ENCODE measurements around the gene CCSER1. TPM values are rescaled to one million over a fixed set of nuclear protein-coding genes. Genes with fewer than 3 reads are reported as not detected.

CCSER1 gene
- total and polyA plus RNA-seq, 2 of the 8 experiments (the other 6 are each of a cell fraction or from before 2014, with no cell fraction given) = 0.26 to 0.84 TPM

DNA sequence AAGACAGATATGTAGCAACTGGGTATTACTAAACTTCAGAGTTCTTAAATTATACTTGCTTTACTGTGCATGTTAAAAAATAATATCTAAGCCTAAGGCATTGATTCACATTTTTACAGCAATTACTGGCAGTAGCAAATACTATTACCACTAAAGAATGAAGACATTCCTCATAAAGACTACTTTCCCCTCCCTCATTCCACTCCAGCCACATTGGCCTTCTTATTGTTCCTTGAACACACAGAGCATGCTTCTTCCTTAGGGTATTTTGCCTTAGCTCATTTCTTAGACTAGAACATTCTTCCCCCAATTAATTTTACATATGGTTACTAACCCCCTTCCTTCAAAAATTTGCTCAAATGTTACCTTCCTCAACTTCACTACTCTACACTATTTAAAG, 717.0 kb downstream of the CCSER1 start (continued):
- TF ChIP-seq, protein P1, sequence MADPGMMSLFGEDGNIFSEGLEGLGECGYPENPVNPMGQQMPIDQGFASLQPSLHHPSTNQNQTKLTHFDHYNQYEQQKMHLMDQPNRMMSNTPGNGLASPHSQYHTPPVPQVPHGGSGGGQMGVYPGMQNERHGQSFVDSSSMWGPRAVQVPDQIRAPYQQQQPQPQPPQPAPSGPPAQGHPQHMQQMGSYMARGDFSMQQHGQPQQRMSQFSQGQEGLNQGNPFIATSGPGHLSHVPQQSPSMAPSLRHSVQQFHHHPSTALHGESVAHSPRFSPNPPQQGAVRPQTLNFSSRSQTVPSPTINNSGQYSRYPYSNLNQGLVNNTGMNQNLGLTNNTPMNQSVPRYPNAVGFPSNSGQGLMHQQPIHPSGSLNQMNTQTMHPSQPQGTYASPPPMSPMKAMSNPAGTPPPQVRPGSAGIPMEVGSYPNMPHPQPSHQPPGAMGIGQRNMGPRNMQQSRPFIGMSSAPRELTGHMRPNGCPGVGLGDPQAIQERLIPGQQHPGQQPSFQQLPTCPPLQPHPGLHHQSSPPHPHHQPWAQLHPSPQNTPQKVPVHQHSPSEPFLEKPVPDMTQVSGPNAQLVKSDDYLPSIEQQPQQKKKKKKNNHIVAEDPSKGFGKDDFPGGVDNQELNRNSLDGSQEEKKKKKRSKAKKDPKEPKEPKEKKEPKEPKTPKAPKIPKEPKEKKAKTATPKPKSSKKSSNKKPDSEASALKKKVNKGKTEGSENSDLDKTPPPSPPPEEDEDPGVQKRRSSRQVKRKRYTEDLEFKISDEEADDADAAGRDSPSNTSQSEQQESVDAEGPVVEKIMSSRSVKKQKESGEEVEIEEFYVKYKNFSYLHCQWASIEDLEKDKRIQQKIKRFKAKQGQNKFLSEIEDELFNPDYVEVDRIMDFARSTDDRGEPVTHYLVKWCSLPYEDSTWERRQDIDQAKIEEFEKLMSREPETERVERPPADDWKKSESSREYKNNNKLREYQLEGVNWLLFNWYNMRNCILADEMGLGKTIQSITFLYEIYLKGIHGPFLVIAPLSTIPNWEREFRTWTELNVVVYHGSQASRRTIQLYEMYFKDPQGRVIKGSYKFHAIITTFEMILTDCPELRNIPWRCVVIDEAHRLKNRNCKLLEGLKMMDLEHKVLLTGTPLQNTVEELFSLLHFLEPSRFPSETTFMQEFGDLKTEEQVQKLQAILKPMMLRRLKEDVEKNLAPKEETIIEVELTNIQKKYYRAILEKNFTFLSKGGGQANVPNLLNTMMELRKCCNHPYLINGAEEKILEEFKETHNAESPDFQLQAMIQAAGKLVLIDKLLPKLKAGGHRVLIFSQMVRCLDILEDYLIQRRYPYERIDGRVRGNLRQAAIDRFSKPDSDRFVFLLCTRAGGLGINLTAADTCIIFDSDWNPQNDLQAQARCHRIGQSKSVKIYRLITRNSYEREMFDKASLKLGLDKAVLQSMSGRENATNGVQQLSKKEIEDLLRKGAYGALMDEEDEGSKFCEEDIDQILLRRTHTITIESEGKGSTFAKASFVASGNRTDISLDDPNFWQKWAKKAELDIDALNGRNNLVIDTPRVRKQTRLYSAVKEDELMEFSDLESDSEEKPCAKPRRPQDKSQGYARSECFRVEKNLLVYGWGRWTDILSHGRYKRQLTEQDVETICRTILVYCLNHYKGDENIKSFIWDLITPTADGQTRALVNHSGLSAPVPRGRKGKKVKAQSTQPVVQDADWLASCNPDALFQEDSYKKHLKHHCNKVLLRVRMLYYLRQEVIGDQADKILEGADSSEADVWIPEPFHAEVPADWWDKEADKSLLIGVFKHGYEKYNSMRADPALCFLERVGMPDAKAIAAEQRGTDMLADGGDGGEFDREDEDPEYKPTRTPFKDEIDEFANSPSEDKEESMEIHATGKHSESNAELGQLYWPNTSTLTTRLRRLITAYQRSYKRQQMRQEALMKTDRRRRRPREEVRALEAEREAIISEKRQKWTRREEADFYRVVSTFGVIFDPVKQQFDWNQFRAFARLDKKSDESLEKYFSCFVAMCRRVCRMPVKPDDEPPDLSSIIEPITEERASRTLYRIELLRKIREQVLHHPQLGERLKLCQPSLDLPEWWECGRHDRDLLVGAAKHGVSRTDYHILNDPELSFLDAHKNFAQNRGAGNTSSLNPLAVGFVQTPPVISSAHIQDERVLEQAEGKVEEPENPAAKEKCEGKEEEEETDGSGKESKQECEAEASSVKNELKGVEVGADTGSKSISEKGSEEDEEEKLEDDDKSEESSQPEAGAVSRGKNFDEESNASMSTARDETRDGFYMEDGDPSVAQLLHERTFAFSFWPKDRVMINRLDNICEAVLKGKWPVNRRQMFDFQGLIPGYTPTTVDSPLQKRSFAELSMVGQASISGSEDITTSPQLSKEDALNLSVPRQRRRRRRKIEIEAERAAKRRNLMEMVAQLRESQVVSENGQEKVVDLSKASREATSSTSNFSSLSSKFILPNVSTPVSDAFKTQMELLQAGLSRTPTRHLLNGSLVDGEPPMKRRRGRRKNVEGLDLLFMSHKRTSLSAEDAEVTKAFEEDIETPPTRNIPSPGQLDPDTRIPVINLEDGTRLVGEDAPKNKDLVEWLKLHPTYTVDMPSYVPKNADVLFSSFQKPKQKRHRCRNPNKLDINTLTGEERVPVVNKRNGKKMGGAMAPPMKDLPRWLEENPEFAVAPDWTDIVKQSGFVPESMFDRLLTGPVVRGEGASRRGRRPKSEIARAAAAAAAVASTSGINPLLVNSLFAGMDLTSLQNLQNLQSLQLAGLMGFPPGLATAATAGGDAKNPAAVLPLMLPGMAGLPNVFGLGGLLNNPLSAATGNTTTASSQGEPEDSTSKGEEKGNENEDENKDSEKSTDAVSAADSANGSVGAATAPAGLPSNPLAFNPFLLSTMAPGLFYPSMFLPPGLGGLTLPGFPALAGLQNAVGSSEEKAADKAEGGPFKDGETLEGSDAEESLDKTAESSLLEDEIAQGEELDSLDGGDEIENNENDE (IDR thresholded peaks at IDR 0.05; ENCODE audit: insufficient replicate concordance, low read length) = no peak
- TF ChIP-seq SP4 (IDR thresholded peaks at IDR 0.05; ENCODE audit: low read length) (no peak), NANOG (IDR thresholded peaks at IDR 0.05; ENCODE audit: insufficient read depth, low read depth, low read length, poor library complexity, severe bottlenecking) (no peak), TBP (IDR thresholded peaks at IDR 0.05; ENCODE audit: low read depth, low read length) (no peak), EGR1 (IDR thresholded peaks at IDR 0.05; ENCODE audit: borderline replicate concordance, low read depth, low read length) (no peak), ASH2L (IDR thresholded peaks at IDR 0.05; ENCODE audit: low read length) (no peak)
